IPS-18c (cell line): Measurements from ENCODE around the gene LST1.

Experiments used
- H3K4me3 ChIP-seq: 2 replicates; pipeline ENCODE4 v1.7.0; 2013; ENCODE audit warnings: low read depth, mild to moderate bottlenecking, low read length, moderate library complexity; ENCODE audit not compliant: insufficient read depth
- H3K9me3 ChIP-seq: one replicate; pipeline ENCODE4 v1.6.1; 2013; ENCODE audit warnings: mild to moderate bottlenecking, low read length, moderate library complexity; ENCODE audit not compliant: control insufficient read depth, insufficient read depth

LST1 gene

DNA sequence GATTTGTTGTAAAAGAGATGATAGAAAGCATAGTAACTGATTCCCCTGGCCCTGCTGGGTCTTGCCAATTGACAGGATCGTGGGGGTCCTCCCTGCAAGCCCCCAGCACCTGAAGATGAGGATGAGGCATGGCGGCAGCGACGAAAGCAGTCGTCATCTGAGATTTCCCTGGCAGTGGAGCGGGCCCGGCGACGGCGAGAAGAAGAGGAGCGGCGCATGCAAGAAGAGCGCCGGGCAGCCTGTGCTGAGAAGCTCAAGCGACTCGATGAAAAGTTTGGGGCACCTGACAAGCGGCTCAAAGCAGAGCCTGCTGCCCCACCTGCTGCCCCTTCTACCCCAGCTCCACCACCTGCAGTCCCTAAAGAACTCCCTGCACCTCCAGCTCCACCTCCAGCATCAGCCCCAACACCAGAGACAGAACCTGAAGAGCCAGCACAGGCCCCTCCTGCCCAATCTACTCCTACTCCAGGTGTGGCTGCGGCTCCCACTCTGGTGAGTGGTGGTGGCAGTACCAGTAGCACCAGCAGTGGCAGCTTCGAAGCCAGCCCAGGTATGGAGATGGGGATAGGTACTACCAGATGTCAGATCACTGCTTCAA lies 41.7 kb downstream of the LST1 start:
- H3K4me3 ChIP-seq: no peak overlapping the region
- H3K9me3 ChIP-seq: peaks cover 2% of the 10 kb centered on the region

DNA sequence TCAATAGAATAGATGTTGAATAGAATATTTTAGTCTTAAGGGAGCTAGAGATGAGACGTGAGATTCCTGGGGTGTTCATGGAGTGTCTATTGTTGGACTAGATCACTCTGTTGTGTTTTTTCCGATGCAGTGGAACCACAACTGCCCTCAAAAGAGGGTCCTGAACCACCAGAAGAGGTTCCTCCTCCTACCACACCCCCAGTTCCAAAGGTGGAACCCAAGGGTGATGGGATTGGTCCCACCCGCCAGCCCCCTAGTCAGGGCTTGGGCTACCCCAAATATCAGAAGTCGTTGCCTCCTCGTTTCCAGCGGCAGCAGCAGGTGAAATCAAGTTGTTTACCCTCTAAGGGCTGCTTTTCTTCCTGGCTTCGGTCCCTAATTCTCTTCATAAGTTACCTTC lies 42.9 kb downstream of the LST1 start:
- Histone ChIP-seq H3K4me3 (no peak overlapping the region), H3K9me3 (peaks cover 2% of the 10 kb centered on the region)

DNA sequence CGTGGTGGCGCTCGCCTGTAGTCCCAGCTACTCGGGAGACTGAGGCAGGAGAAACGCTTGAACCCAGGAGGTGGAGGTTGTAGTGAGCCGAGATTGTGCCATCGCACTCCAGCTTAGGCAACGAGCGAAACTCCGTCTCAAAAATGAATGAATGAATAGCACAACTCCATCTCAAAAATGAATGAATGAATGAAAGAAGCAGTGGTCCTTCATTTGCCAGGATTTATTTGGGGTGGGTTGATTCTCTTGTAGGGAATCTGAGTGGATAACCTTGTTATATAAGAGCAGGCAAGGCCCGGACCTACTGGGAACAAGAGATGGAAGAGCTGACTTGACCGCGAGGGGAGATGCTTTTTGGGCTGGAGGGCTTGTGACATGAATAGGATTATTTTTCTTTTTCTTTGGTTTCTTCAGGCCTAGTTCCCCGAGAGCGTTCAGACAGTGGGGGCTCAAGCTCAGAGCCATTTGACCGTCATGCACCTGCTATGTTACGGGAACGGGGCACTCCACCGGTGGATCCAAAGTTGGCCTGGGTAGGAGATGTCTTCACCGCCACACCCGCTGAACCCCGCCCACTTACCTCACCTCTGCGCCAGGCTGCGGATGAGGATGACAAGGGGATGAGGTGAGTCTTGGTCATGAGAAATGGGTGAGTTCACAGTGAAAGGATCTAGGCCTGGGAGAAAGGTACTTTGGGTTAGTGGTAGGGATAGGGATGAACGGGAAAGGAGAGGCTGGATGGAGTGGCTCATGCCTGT lies 44.3 kb downstream of the LST1 start:
- peaks cover 2% of the 10 kb centered on the region for H3K9me3 ChIP-seq
- no peak overlapping the region for H3K4me3 ChIP-seq

DNA sequence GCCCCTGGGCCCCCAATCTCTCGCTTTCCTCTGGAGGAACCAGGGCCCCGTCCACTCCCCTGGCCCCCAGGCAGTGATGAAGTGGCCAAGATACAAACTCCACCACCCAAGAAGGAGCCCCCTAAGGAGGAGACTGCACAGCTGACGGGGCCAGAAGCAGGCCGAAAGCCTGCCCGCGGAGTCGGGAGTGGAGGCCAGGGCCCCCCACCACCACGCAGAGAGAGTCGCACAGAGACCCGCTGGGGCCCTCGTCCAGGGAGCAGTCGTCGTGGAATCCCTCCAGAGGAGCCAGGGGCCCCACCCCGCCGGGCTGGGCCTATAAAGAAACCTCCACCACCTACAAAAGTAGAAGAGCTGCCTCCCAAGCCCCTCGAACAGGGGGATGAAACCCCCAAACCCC lies 45.1 kb downstream of the LST1 start:
- H3K9me3 ChIP-seq: peaks cover 2% of the 10 kb centered on the region
- no peak overlapping the region for H3K4me3 ChIP-seq

DNA sequence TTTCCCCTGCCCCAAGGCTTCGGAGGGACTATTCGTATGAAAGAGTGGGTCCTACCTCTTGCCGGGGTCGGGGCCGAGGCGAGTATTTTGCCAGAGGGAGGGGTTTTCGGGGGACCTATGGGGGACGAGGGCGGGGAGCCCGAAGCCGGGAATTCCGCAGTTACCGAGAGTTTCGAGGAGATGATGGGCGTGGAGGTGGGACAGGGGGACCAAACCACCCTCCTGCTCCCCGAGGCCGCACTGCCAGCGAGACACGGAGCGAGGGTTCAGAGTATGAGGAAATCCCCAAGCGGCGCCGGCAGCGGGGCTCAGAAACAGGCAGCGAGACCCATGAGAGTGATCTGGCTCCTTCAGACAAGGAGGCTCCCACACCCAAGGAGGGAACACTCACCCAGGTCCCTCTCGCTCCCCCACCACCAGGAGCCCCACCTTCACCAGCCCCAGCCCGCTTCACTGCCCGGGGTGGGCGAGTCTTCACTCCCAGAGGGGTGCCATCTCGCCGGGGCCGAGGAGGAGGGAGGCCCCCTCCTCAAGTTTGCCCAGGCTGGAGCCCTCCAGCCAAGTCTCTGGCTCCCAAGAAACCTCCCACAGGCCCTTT lies 45.7 kb downstream of the LST1 start:
- Histone ChIP-seq H3K9me3 (peaks cover 2% of the 10 kb centered on the region), H3K4me3 (no peak overlapping the region)

DNA sequence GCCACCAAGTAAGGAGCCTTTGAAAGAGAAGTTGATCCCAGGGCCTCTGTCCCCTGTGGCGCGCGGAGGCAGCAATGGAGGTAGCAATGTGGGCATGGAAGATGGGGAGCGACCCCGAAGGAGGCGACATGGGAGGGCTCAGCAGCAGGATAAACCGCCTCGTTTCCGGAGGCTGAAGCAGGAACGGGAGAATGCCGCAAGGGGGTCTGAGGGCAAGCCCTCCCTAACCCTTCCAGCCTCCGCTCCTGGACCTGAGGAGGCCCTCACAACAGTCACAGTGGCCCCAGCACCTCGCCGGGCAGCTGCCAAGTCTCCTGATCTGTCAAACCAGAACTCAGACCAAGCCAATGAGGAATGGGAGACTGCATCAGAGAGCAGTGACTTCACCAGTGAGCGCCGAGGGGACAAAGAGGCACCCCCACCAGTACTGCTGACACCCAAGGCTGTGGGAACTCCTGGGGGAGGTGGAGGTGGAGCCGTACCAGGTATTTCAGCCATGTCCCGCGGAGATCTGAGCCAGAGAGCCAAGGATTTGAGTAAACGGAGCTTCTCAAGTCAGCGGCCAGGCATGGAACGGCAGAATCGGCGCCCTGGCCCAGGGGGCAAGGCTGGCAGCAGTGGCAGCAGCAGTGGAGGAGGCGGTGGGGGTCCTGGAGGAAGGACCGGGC lies 46.3 kb downstream of the LST1 start:
- peaks cover 2% of the 10 kb centered on the region for H3K9me3 ChIP-seq

DNA sequence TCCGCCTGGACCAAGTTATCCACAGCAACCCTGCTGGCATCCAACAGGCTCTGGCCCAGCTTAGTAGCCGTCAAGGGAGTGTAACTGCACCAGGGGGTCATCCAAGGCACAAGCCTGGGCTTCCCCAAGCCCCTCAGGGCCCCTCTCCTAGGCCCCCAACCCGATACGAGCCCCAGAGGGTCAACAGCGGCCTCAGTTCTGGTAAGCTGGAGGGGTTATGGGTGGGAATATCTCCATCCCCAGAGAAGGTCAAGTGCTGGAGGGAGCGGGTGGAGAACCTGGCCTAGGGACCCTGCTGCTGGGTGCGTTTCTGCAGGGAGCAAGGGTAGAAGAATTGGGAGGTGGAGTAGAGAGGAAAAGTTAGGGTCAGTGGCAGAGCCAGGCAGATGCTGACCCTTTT lies 47.4 kb downstream of the LST1 start:
- Histone ChIP-seq H3K4me3 (no peak overlapping the region), H3K9me3 (peaks cover 2% of the 10 kb centered on the region)

More for the DNA sequence above, 46.3 kb downstream of the LST1 start:
- H3K4me3 ChIP-seq: no peak overlapping the region

DNA sequence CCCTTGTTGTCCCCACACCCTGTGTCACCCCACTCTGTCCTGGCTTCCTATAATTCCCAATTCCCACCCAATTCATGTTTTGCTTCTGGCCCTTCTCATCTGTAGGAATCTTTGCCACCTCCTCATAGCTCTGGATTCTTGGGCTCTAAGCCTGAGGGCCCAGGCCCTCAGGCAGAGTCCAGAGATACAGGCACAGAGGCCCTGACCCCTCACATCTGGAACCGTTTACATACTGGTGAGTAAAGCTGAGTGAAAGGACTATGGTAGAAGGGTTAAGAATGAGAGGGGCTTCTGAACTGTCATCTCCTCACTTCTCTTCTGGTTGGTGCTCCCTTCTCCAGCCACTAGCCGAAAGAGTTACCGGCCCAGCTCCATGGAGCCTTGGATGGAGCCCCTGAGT lies 48.1 kb downstream of the LST1 start:
- Histone ChIP-seq H3K4me3 (no peak overlapping the region), H3K9me3 (no peaks in the 10 kb centered on the region)

DNA sequence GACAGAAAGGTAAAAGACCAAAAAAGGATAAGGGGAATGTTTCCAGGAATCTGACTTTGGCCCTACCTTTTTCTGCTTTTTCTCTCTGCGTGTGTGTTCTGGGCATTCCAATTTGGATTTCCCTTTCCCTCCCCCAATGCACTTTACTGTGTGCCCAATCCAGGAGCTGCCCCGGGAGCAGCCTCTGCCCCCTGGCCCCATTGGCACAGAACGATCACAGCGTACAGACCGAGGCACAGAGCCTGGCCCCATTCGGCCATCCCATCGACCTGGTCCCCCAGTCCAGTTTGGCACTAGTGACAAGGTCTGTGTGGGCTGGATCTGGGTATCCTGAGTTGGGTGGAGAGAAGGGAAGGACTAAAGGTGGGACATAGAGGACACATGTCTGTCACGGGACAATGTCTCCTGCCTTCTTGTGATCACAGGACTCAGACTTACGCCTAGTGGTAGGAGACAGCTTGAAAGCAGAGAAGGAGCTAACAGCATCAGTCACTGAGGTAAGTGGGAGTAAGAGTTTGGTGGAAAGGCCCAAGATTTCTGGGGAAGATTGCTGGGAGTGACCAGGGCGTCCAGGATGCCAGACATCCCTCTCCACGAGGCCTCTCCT lies 49.0 kb downstream of the LST1 start:
- Histone ChIP-seq H3K9me3 (no peaks in the 10 kb centered on the region), H3K4me3 (no peak overlapping the region)

DNA sequence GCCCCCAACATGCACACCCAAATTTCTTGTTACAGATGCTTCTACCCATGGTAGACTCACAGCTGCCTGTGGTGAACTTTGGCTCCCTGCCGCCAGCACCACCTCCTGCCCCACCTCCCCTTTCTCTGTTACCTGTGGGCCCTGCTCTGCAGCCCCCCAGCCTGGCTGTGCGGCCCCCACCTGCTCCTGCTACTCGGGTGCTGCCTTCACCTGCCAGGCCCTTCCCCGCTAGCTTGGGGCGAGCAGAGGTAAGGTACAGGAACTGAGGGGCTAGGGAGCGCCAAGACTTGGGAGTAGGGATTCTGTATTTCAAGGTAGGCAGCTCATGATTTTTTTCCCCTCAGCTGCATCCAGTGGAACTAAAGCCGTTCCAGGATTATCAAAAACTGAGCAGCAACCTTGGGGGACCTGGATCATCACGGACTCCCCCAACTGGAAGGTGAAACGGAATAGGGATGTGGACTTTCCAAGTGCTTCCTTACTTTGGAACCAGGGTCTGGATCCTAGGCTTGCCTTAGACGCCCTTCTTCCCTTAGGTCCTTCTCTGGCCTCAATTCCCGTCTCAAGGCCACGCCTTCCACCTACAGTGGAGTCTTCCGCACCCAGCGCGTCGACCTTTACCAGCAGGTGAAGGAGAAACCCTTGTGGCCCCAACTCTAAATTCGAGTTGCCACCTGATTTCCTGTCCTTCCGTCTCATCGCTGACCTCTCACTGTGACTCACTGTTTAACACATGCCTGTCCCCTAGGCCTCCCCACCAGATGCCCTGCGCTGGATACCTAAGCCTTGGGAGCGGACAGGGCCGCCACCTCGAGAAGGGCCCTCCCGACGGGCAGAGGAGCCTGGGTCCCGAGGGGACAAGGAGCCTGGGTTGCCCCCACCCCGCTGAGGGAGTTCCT lies 50.9 kb downstream of the LST1 start:
- H3K4me3 ChIP-seq: no peak overlapping the region
- H3K9me3 ChIP-seq: no peaks in the 10 kb centered on the region
